ENCODE measurements around the gene ATP6V0A4.

- TF ChIP-seq CTCF (conservative IDR thresholded peaks at IDR 0.05; ENCODE audit: low read depth, low read length), result no peak
- TF ChIP-seq EZH2 (IDR thresholded peaks at IDR 0.05; ENCODE audit: low read length, unreplicated experiment), result no peak
Measured at GRCh38 chr7:138739859-138740258, 58.1 kb downstream of the ATP6V0A4 start.

Data from PC-3 (cell line).